PFSK-1 (cell line): ENCODE results near the gene KDM4C.

Source experiments
- FOXP2 ChIP-seq: optimal IDR thresholded peaks from 2 replicates; pipeline ENCODE3; 2011; ENCODE audit warnings: borderline replicate concordance, control low read depth, inconsistent platforms; ENCODE audit not compliant: insufficient read depth; ENCODE audit errors: extremely low read length, extremely low read depth
- POLR2AphosphoS5 ChIP-seq: IDR thresholded peaks from 2 replicates; pipeline ENCODE4 v1.6.1; 2012; ENCODE audit warnings: low read depth, mild to moderate bottlenecking, control low read depth, low read length, moderate library complexity
- REST ChIP-seq, 2 experiments: IDR thresholded peaks; 2 replicates each; pipeline versions ENCODE4 v1.6.1 to v1.8.0; 2011 to 2012; ENCODE audit warnings: low read depth in 2 of 2, low read length in 2 of 2, control low read depth in 1 of 2, inconsistent platforms in 1 of 2, mild to moderate bottlenecking in 1 of 2, moderate library complexity in 1 of 2; ENCODE audit not compliant: insufficient read depth in 1 of 2
- SIN3A ChIP-seq: IDR thresholded peaks from 2 replicates; pipeline ENCODE4 v1.6.1; 2012; ENCODE audit warnings: mild to moderate bottlenecking, low read length, moderate library complexity, borderline replicate concordance; ENCODE audit not compliant: insufficient read depth
- TAF1 ChIP-seq: IDR thresholded peaks from 2 replicates; pipeline ENCODE4 v1.6.1; 2012; ENCODE audit warnings: low read length, control low read depth, borderline replicate concordance; ENCODE audit not compliant: insufficient read depth

KDM4C gene

GRCh38 chr9:6986141-6986815, 228.5 kb downstream of the KDM4C start:
- TF ChIP-seq SIN3A (no peak), POLR2AphosphoS5 (no peak), TAF1 (no peak), REST (IDR thresholded peaks at IDR 0.05; ENCODE audit: insufficient read depth in 1 of 2, low read depth in 2 of 2, low read length in 2 of 2) (no peak), FOXP2 (no peak)

- no peak for TF ChIP-seq REST (IDR thresholded peaks at IDR 0.05; ENCODE audit: insufficient read depth in 1 of 2, low read depth in 2 of 2, low read length in 2 of 2)
- no peak for TF ChIP-seq FOXP2
- no peak for TF ChIP-seq SIN3A
- TF ChIP-seq TAF1 = no peak
- TF ChIP-seq POLR2AphosphoS5 = no peak
Measured at GRCh38 chr9:6987381-6987780, 229.6 kb downstream of the KDM4C start.

- TF ChIP-seq TAF1 (no peak), REST (IDR thresholded peaks at IDR 0.05; ENCODE audit: insufficient read depth in 1 of 2, low read depth in 2 of 2, low read length in 2 of 2) (no peak), SIN3A (no peak), POLR2AphosphoS5 (no peak), FOXP2 (no peak)
Measured at GRCh38 chr9:6991418-6991817, 233.6 kb downstream of the KDM4C start.

- TF ChIP-seq SIN3A = no peak
- no peak for TF ChIP-seq TAF1
- TF ChIP-seq POLR2AphosphoS5 = no peak
- no peak for TF ChIP-seq REST (IDR thresholded peaks at IDR 0.05; ENCODE audit: insufficient read depth in 1 of 2, low read depth in 2 of 2, low read length in 2 of 2)
- no peak for TF ChIP-seq FOXP2
Measured at GRCh38 chr9:6996061-6996854, 238.5 kb downstream of the KDM4C start.
